HEK293 (cell line): ENCODE results near the gene TMPRSS4.

Experiments
- CTCF ChIA-PET: fragments of 350-600 bp; formaldehyde crosslinking; extraction: SDS; loops from one replicate; lab custom pipeline; 2021; ENCODE audit warnings: antibody characterized with exemption; lab: Yijun Ruan, JAX
- POLR2A ChIA-PET: fragments of 300-600 bp; formaldehyde crosslinking; extraction: SDS; loops from one replicate; lab custom pipeline; 2020; ENCODE audit warnings: antibody characterized with exemption, inconsistent platforms; lab: Yijun Ruan, JAX
- H3K27ac ChIP-seq: fragments of 200-500 bp; sonication (Bioruptor generic); 2 replicates; pipeline ENCODE4 v1.5.1; 2014; ENCODE audit warnings: low read depth, low read length, control low read depth, inconsistent platforms; ENCODE audit errors: extremely low read depth
- H3K36me3 ChIP-seq, 2 experiments: fragments of 200-500 bp in 1 of 2; sonication (Bioruptor generic) in 1 of 2; 1 replicate in 1 of 2; 2 replicates in 1 of 2; pipeline ENCODE4 v1.5.1; 2014 to 2017; ENCODE audit warnings: inconsistent platforms in 2 of 2, low read length in 2 of 2; ENCODE audit not compliant: control insufficient read depth in 2 of 2, insufficient read depth in 1 of 2
- H3K4me1 ChIP-seq: fragments of 200-500 bp; sonication (Bioruptor generic); 2 replicates; pipeline ENCODE4 v1.5.1; 2014; ENCODE audit warnings: mild to moderate bottlenecking, low read length, inconsistent platforms; ENCODE audit not compliant: control insufficient read depth, insufficient read depth
- H3K4me3 ChIP-seq: 2 replicates; pipeline ENCODE4 v1.5.1; 2011; ENCODE audit warnings: low read depth, mild to moderate bottlenecking, control low read depth, low read length, moderate library complexity
- H3K9me3 ChIP-seq: fragments of 200-500 bp; sonication (Bioruptor generic); 2 replicates; pipeline ENCODE4 v1.5.1; 2014; ENCODE audit warnings: low read depth, low read length, inconsistent platforms; ENCODE audit not compliant: control insufficient read depth, insufficient read depth
- FEZF1 ChIP-seq: fragments of 450-650 bp; formaldehyde crosslinking; IDR thresholded peaks from 2 replicates; pipeline ENCODE4 v1.5.1; 2016; ENCODE audit warnings: missing biosample characterization, missing genetic modification characterization
- KLF1 ChIP-seq: fragments of 450-650 bp; formaldehyde crosslinking; IDR thresholded peaks from 2 replicates; pipeline ENCODE4 v1.5.1; 2016; ENCODE audit warnings: missing biosample characterization, missing genetic modification characterization
- KLF9 ChIP-seq: fragments of 450-650 bp; formaldehyde crosslinking; IDR thresholded peaks from 2 replicates; pipeline ENCODE4 v1.5.1; 2016; ENCODE audit warnings: missing biosample characterization, missing genetic modification characterization, low read depth
- MZF1 ChIP-seq: fragments of 450-650 bp; formaldehyde crosslinking; IDR thresholded peaks from 2 replicates; pipeline ENCODE4 v1.5.1; 2017; ENCODE audit warnings: missing biosample characterization, missing genetic modification characterization, borderline replicate concordance
- PRDM1 ChIP-seq: fragments of 450-650 bp; formaldehyde crosslinking; IDR thresholded peaks from 2 replicates; pipeline ENCODE4; 2016; ENCODE audit warnings: missing biosample characterization, missing genetic modification characterization
- ZIC2 ChIP-seq: fragments of 450-650 bp; formaldehyde crosslinking; IDR thresholded peaks from 2 replicates; pipeline ENCODE4 v1.5.1; 2016; ENCODE audit warnings: missing biosample characterization, missing genetic modification characterization
- ZNF174 ChIP-seq: fragments of 450-650 bp; formaldehyde crosslinking; IDR thresholded peaks from 2 replicates; pipeline ENCODE4 v1.5.0; 2017; ENCODE audit warnings: missing biosample characterization, mild to moderate bottlenecking, missing genetic modification characterization
- ZNF18 ChIP-seq: fragments of 450-650 bp; formaldehyde crosslinking; IDR thresholded peaks from 2 replicates; pipeline ENCODE4 v1.5.1; 2016; ENCODE audit warnings: missing biosample characterization, missing genetic modification characterization
- ZNF2 ChIP-seq: fragments of 450-650 bp; formaldehyde crosslinking; IDR thresholded peaks from 2 replicates; pipeline ENCODE4 v1.5.1; 2016; ENCODE audit warnings: missing biosample characterization, missing genetic modification characterization
- ZNF202 ChIP-seq: fragments of 450-650 bp; formaldehyde crosslinking; IDR thresholded peaks from 2 replicates; pipeline ENCODE4 v1.5.1; 2016; ENCODE audit warnings: missing biosample characterization, missing genetic modification characterization, borderline replicate concordance
- ZNF211 ChIP-seq: fragments of 450-650 bp; formaldehyde crosslinking; IDR thresholded peaks from 2 replicates; pipeline ENCODE4 v1.5.1; 2016; ENCODE audit warnings: low read depth, missing biosample characterization, missing genetic modification characterization
- ZNF23 ChIP-seq: fragments of 450-650 bp; formaldehyde crosslinking; IDR thresholded peaks from 2 replicates; pipeline ENCODE4 v1.5.1; 2016; ENCODE audit warnings: missing biosample characterization, missing genetic modification characterization, borderline replicate concordance
- ZNF366 ChIP-seq: fragments of 450-650 bp; formaldehyde crosslinking; conservative IDR thresholded peaks from 2 replicates; pipeline ENCODE4 v1.5.1; 2016; ENCODE audit warnings: missing biosample characterization, missing genetic modification characterization
- ZNF404 ChIP-seq: fragments of 450-650 bp; formaldehyde crosslinking; IDR thresholded peaks from 2 replicates; pipeline ENCODE4 v1.5.1; 2017; ENCODE audit warnings: missing biosample characterization, missing genetic modification characterization
- ZNF416 ChIP-seq: fragments of 450-650 bp; formaldehyde crosslinking; IDR thresholded peaks from 2 replicates; pipeline ENCODE4 v1.5.1; 2016; ENCODE audit warnings: missing biosample characterization, missing genetic modification characterization
- ZNF473 ChIP-seq: fragments of 450-650 bp; formaldehyde crosslinking; IDR thresholded peaks from 2 replicates; pipeline ENCODE4 v1.5.1; 2017; ENCODE audit warnings: missing biosample characterization, missing genetic modification characterization
- ZNF558 ChIP-seq: fragments of 450-650 bp; formaldehyde crosslinking; IDR thresholded peaks from 2 replicates; pipeline ENCODE4 v1.5.1; 2016; ENCODE audit warnings: missing biosample characterization, missing genetic modification characterization
- ZNF580 ChIP-seq: fragments of 450-650 bp; formaldehyde crosslinking; IDR thresholded peaks from 2 replicates; pipeline ENCODE4 v1.5.1; 2016; ENCODE audit warnings: missing biosample characterization, missing genetic modification characterization
- ZNF600 ChIP-seq: fragments of 450-650 bp; formaldehyde crosslinking; IDR thresholded peaks from 2 replicates; pipeline ENCODE4 v1.5.1; 2016; ENCODE audit warnings: missing biosample characterization, missing genetic modification characterization
- ZNF654 ChIP-seq: fragments of 450-650 bp; formaldehyde crosslinking; IDR thresholded peaks from 2 replicates; pipeline ENCODE4 v1.5.1; 2016; ENCODE audit warnings: low read depth, missing biosample characterization, missing genetic modification characterization
- ZNF658 ChIP-seq: fragments of 450-650 bp; formaldehyde crosslinking; IDR thresholded peaks from 2 replicates; pipeline ENCODE4; 2016; ENCODE audit warnings: missing biosample characterization, missing genetic modification characterization
- ZNF701 ChIP-seq: fragments of 450-650 bp; formaldehyde crosslinking; IDR thresholded peaks from 2 replicates; pipeline ENCODE4 v1.5.1; 2016; ENCODE audit warnings: missing biosample characterization, missing genetic modification characterization
- ZNF76 ChIP-seq: fragments of 450-650 bp; formaldehyde crosslinking; IDR thresholded peaks from 2 replicates; pipeline ENCODE4; 2016; ENCODE audit warnings: low read depth, missing biosample characterization, missing genetic modification characterization, borderline replicate concordance
- ZNF777 ChIP-seq: fragments of 450-650 bp; formaldehyde crosslinking; IDR thresholded peaks from 2 replicates; pipeline ENCODE4 v1.5.1; 2017; ENCODE audit warnings: missing biosample characterization, missing genetic modification characterization, borderline replicate concordance
- ZNF830 ChIP-seq: fragments of 450-650 bp; IDR thresholded peaks from 2 replicates; pipeline ENCODE4 v1.5.0; 2018; ENCODE audit warnings: missing biosample characterization, missing genetic modification characterization, low read depth, mild to moderate bottlenecking, moderate library complexity

TMPRSS4 gene

GRCh38 chr11:118092907-118093571, 16.2 kb downstream of the TMPRSS4 start:
- H3K9me3 ChIP-seq, result no peaks in the 10 kb centered on the region
- no peaks in the 10 kb centered on the region for H3K4me1 ChIP-seq
- TF ChIP-seq ZNF416 (tag by site-specific recombination) (no peak), KLF1 (tag by site-specific recombination) (no peak), ZNF2 (tag by site-specific recombination) (no peak), ZNF23 (tag by site-specific recombination) (no peak), ZIC2 (tag by site-specific recombination) (no peak), ZNF580 (tag by site-specific recombination) (no peak), ZNF211 (tag by site-specific recombination) (no peak), ZNF76 (tag by site-specific recombination) (no peak)
- POLR2A ChIA-PET, result no interaction called here
- no peaks in the 10 kb centered on the region for H3K36me3 ChIP-seq
- H3K27ac ChIP-seq, result no peak overlapping the region
- H3K4me3 ChIP-seq, result no peak overlapping the region
- CTCF ChIA-PET, result no interaction called here

- CTCF ChIA-PET, result no interaction called here
- Histone ChIP-seq H3K4me1 (no peaks in the 10 kb centered on the region), H3K4me3 (no peak overlapping the region), H3K9me3 (no peaks in the 10 kb centered on the region), H3K36me3 (no peaks in the 10 kb centered on the region)
- POLR2A ChIA-PET, result no interaction called here
- TF ChIP-seq MZF1 (no peak), ZNF654 (tag by site-specific recombination) (no peak), ZNF473 (tag by site-specific recombination) (no peak)
- TF ChIP-seq, all 188 proteins: peak for 0
- no peak overlapping the region for H3K27ac ChIP-seq
These were observed 18.6 kb downstream of the TMPRSS4 start for GRCh38 chr11:118095493-118095892.

- H3K4me3 ChIP-seq, result no peak overlapping the region
- no peaks in the 10 kb centered on the region for H3K36me3 ChIP-seq
- no peaks in the 10 kb centered on the region for H3K9me3 ChIP-seq
- H3K4me1 ChIP-seq, result no peaks in the 10 kb centered on the region
- H3K27ac ChIP-seq, result no peak overlapping the region
- TF ChIP-seq ZNF18 (tag by site-specific recombination), result no peak
- POLR2A ChIA-PET, result no interaction called here
- CTCF ChIA-PET, result no interaction called here
These were observed 19.1 kb downstream of the TMPRSS4 start for GRCh38 chr11:118095967-118096367.

GRCh38 chr11:118098996-118099837, 22.3 kb downstream of the TMPRSS4 start:
- no peak overlapping the region for H3K27ac ChIP-seq
- H3K9me3 ChIP-seq, result no peaks in the 10 kb centered on the region
- ChIA-PET CTCF (interaction anchor here (0.6 kb wide), 1 partner anchor 15 kb away, joined by 3 read pairs; no protein-coding TSS in a partner anchor), POLR2A (no interaction called here)
- no peaks in the 10 kb centered on the region for H3K4me1 ChIP-seq
- H3K4me3 ChIP-seq, result no peak overlapping the region
- H3K36me3 ChIP-seq, result no peaks in the 10 kb centered on the region
- TF ChIP-seq ZNF830 (tag by site-specific recombination) (no peak), ZNF558 (tag by site-specific recombination) (no peak), ZNF777 (no peak), ZNF202 (no peak), ZNF366 (peak; percentile 50; the same call in 1 of the 2 replicates), ZNF404 (tag by site-specific recombination) (no peak), ZNF600 (tag by site-specific recombination) (no peak), KLF9 (tag by site-specific recombination) (peak; percentile 69), ZNF701 (tag by site-specific recombination) (no peak), ZNF658 (tag by site-specific recombination) (no peak), PRDM1 (tag by site-specific recombination) (0 out of 2 replicates have a peak, but pooled peaks have one; percentile 15), ZNF174 (tag by site-specific recombination) (no peak), FEZF1 (tag by site-specific recombination) (no peak)
